Measurements from ENCODE around the gene MADD. TPM values are rescaled to one million over a fixed set of nuclear protein-coding genes. Genes with fewer than 3 reads are reported as not detected.

MADD gene
- total RNA-seq, 1 experiment from 2014 or later = 24.8 TPM

GRCh38 chr11:47282462-47282861 is 12.5 kb downstream of the MADD start:
- DNase-seq (ENCODE audit: unreplicated experiment) = no peak
- H3K27ac Mint-ChIP-seq (ENCODE audit: low read depth, unreplicated experiment) = no peak overlapping the region
- TF ChIP-seq CTCF (IDR thresholded peaks at IDR 0.05; ENCODE audit: unreplicated experiment) = no peak
- no peaks in the 10 kb centered on the region for H3K27me3 Mint-ChIP-seq (ENCODE audit: insufficient read depth, unreplicated experiment)
- ChIA-PET CTCF (interaction anchor here (0.7 kb wide), 1 partner anchor 58 kb away, joined by 3 read pairs; no protein-coding TSS in a partner anchor), POLR2A (no interaction called here)
- no peak overlapping the region for H3K4me3 Mint-ChIP-seq (ENCODE audit: unreplicated experiment)
- peaks cover 94% of the 10 kb centered on the region for H3K36me3 Mint-ChIP-seq (ENCODE audit: insufficient read depth, unreplicated experiment)
- intact Hi-C loops (cut with micrococcal nuclease) = no loop called here
- H3K4me1 Mint-ChIP-seq (ENCODE audit: insufficient read depth, unreplicated experiment) = no peaks in the 10 kb centered on the region
- BruUV-seq (replicated peaks) = no TSS peak
- H3K9me3 Mint-ChIP-seq (ENCODE audit: unreplicated experiment) = no peaks in the 10 kb centered on the region

GRCh38 chr11:47284151-47284550 is 14.2 kb downstream of the MADD start:
- H3K4me1 Mint-ChIP-seq (ENCODE audit: insufficient read depth, unreplicated experiment) = no peaks in the 10 kb centered on the region
- no peaks in the 10 kb centered on the region for H3K9me3 Mint-ChIP-seq (ENCODE audit: unreplicated experiment)
- no TSS peak for BruUV-seq (replicated peaks)
- ChIA-PET POLR2A (interaction anchor here (0.6 kb wide), 1 partner anchor 90 kb away, joined by 3 read pairs; no protein-coding TSS in a partner anchor), CTCF (interaction anchor here (1.1 kb wide), 1 partner anchor 90 kb away, joined by 3 read pairs; no protein-coding TSS in a partner anchor)
- H3K27ac Mint-ChIP-seq (ENCODE audit: low read depth, unreplicated experiment) = no peak overlapping the region
- no peak for TF ChIP-seq CTCF (IDR thresholded peaks at IDR 0.05; ENCODE audit: unreplicated experiment)
- peaks cover 93% of the 10 kb centered on the region for H3K36me3 Mint-ChIP-seq (ENCODE audit: insufficient read depth, unreplicated experiment)
- no peak for DNase-seq (ENCODE audit: unreplicated experiment)
- no peaks in the 10 kb centered on the region for H3K27me3 Mint-ChIP-seq (ENCODE audit: insufficient read depth, unreplicated experiment)
- intact Hi-C loops (cut with micrococcal nuclease) = no loop called here
- no peak overlapping the region for H3K4me3 Mint-ChIP-seq (ENCODE audit: unreplicated experiment)

GRCh38 chr11:47285969-47286770 is 16.2 kb downstream of the MADD start:
- no peak for DNase-seq (ENCODE audit: unreplicated experiment)
- Mint-ChIP-seq H3K4me3 (ENCODE audit: unreplicated experiment) (no peak overlapping the region), H3K27me3 (ENCODE audit: insufficient read depth, unreplicated experiment) (no peaks in the 10 kb centered on the region), H3K9me3 (ENCODE audit: unreplicated experiment) (no peaks in the 10 kb centered on the region), H3K27ac (ENCODE audit: low read depth, unreplicated experiment) (no peak overlapping the region), H3K36me3 (ENCODE audit: insufficient read depth, unreplicated experiment) (peaks cover 88% of the 10 kb centered on the region), H3K4me1 (ENCODE audit: insufficient read depth, unreplicated experiment) (no peaks in the 10 kb centered on the region)
- intact Hi-C loops (cut with micrococcal nuclease) = no loop called here
- POLR2A ChIA-PET = interaction anchor here (0.6 kb wide), 1 partner anchor 468 kb away, joined by 5 read pairs; no protein-coding TSS in a partner anchor
- CTCF ChIA-PET = interaction anchor here (0.5 kb wide), 1 partner anchor 917 kb away, joined by 3 read pairs; no protein-coding TSS in a partner anchor
- BruUV-seq (replicated peaks) = no TSS peak
- no peak for TF ChIP-seq CTCF (IDR thresholded peaks at IDR 0.05; ENCODE audit: unreplicated experiment)

GRCh38 chr11:47288066-47288465 is 18.1 kb downstream of the MADD start:
- no peak for TF ChIP-seq CTCF (IDR thresholded peaks at IDR 0.05; ENCODE audit: unreplicated experiment)
- H3K4me3 Mint-ChIP-seq (ENCODE audit: unreplicated experiment) = no peak overlapping the region
- intact Hi-C loops (cut with micrococcal nuclease) = no loop called here
- no TSS peak for BruUV-seq (replicated peaks)
- H3K27ac Mint-ChIP-seq (ENCODE audit: low read depth, unreplicated experiment) = no peak overlapping the region
- no peaks in the 10 kb centered on the region for H3K4me1 Mint-ChIP-seq (ENCODE audit: insufficient read depth, unreplicated experiment)
- no peaks in the 10 kb centered on the region for H3K9me3 Mint-ChIP-seq (ENCODE audit: unreplicated experiment)
- CTCF ChIA-PET = interaction anchor here (0.7 kb wide), 1 partner anchor 67 kb away, joined by 3 read pairs; no protein-coding TSS in a partner anchor
- H3K27me3 Mint-ChIP-seq (ENCODE audit: insufficient read depth, unreplicated experiment) = no peaks in the 10 kb centered on the region
- DNase-seq (ENCODE audit: unreplicated experiment) = no peak
- POLR2A ChIA-PET = no interaction called here
- H3K36me3 Mint-ChIP-seq (ENCODE audit: insufficient read depth, unreplicated experiment) = peaks cover 85% of the 10 kb centered on the region
